Mesenchymal stem cell (in vitro differentiated cells and primary cell): ENCODE data around the gene LPP.

ENCODE experiments used
- DNase-seq: peaks from one replicate; pipeline ENCODE4 v3.0.0-alpha.2; 2013
- H2AFZ ChIP-seq: one replicate; pipeline ENCODE4 v1.6.1; 2013; ENCODE audit warnings: low read depth, mild to moderate bottlenecking, control low read depth, inconsistent platforms, low read length, moderate library complexity
- H2AK5ac ChIP-seq: 2 replicates; pipeline ENCODE4 v1.6.1; 2013; ENCODE audit warnings: low read length, moderate library complexity, mild to moderate bottlenecking, inconsistent platforms; ENCODE audit not compliant: severe bottlenecking
- H2BK120ac ChIP-seq: one replicate; pipeline ENCODE4 v1.6.1; 2013; ENCODE audit warnings: low read depth, mild to moderate bottlenecking, inconsistent platforms, low read length, moderate library complexity
- H2BK12ac ChIP-seq, 2 experiments: one replicate each; pipeline ENCODE4 v1.6.1; 2013; ENCODE audit warnings: inconsistent platforms in 2 of 2, low read length in 2 of 2, mild to moderate bottlenecking in 2 of 2, moderate library complexity in 2 of 2, control low read depth in 1 of 2
- H2BK15ac ChIP-seq: one replicate; pipeline ENCODE4 v1.6.1; 2013; ENCODE audit warnings: mild to moderate bottlenecking, low read depth, inconsistent platforms; ENCODE audit not compliant: poor library complexity, severe bottlenecking
- H2BK5ac ChIP-seq: 2 replicates; pipeline ENCODE4 v1.6.1; 2013; ENCODE audit warnings: low read depth, mild to moderate bottlenecking, low read length, control low read depth, inconsistent platforms; ENCODE audit not compliant: poor library complexity, severe bottlenecking
- H3K14ac ChIP-seq, 2 experiments: one replicate each; pipeline ENCODE4 v1.6.1; 2013; ENCODE audit warnings: inconsistent platforms in 2 of 2, low read length in 2 of 2, control low read depth in 1 of 2, mild to moderate bottlenecking in 1 of 2, moderate library complexity in 1 of 2
- H3K18ac ChIP-seq, 2 experiments: one replicate each; pipeline ENCODE4 v1.6.1; 2013; ENCODE audit warnings: inconsistent platforms in 2 of 2, low read length in 2 of 2, control low read depth in 1 of 2, low read depth in 1 of 2, mild to moderate bottlenecking in 1 of 2
- H3K23ac ChIP-seq, 2 experiments: one replicate each; pipeline ENCODE4 v1.6.1; 2013; ENCODE audit warnings: inconsistent platforms in 2 of 2, low read length in 2 of 2, mild to moderate bottlenecking in 2 of 2, moderate library complexity in 2 of 2, control low read depth in 1 of 2
- H3K27ac ChIP-seq: 2 replicates; pipeline ENCODE4 v1.5.1; 2013; ENCODE audit warnings: mild to moderate bottlenecking, moderate library complexity, low read length, control low read depth, inconsistent platforms; ENCODE audit not compliant: poor library complexity, severe bottlenecking
- H3K27me3 ChIP-seq, 2 experiments: 2 replicates each; pipeline versions ENCODE4 v1.6.1 to v1.7.0; 2013; ENCODE audit warnings: low read length in 2 of 2, mild to moderate bottlenecking in 2 of 2, moderate library complexity in 2 of 2, control low read depth in 1 of 2, inconsistent platforms in 1 of 2; ENCODE audit not compliant: control insufficient read depth in 1 of 2, insufficient read depth in 1 of 2
- H3K36me3 ChIP-seq, 2 experiments: 2 replicates each; pipeline versions ENCODE4 v1.6.1 to v1.7.0; 2013; ENCODE audit warnings: low read length in 2 of 2, control low read depth in 1 of 2, inconsistent platforms in 1 of 2, low read depth in 1 of 2, mild to moderate bottlenecking in 1 of 2; ENCODE audit not compliant: insufficient read depth in 2 of 2, control insufficient read depth in 1 of 2
- H3K4ac ChIP-seq, 2 experiments: one replicate each; pipeline ENCODE4 v1.6.1; 2013; ENCODE audit warnings: inconsistent platforms in 2 of 2, low read length in 2 of 2, mild to moderate bottlenecking in 2 of 2, moderate library complexity in 2 of 2, control low read depth in 1 of 2, low read depth in 1 of 2
- H3K4me1 ChIP-seq: 2 replicates; pipeline ENCODE4 v1.6.1; 2013; ENCODE audit warnings: low read depth, low read length, control low read depth; ENCODE audit not compliant: control insufficient read depth, insufficient read depth
- H3K4me2 ChIP-seq: 2 replicates; pipeline ENCODE4 v1.6.1; 2013; ENCODE audit warnings: low read length, mild to moderate bottlenecking, inconsistent platforms; ENCODE audit not compliant: poor library complexity, severe bottlenecking
- H3K4me3 ChIP-seq, 2 experiments: 2 replicates each; pipeline versions ENCODE4 v1.5.1 to v1.7.0; 2013; ENCODE audit warnings: low read length in 2 of 2, mild to moderate bottlenecking in 2 of 2, control low read depth in 1 of 2, low read depth in 1 of 2; ENCODE audit not compliant: insufficient read depth in 1 of 2
- H3K79me1 ChIP-seq: replicated peaks from 2 replicates; pipeline ENCODE4 v1.6.1; 2013; ENCODE audit warnings: mild to moderate bottlenecking, control low read depth, low read length, inconsistent platforms; ENCODE audit not compliant: poor library complexity, severe bottlenecking
- H3K9ac ChIP-seq: 2 replicates; pipeline ENCODE4 v1.7.0; 2013; ENCODE audit warnings: mild to moderate bottlenecking, low read length, moderate library complexity
- H3K9me3 ChIP-seq: 2 replicates; pipeline ENCODE4 v1.7.0; 2013; ENCODE audit warnings: mild to moderate bottlenecking, low read length; ENCODE audit not compliant: control insufficient read depth
- H4K8ac ChIP-seq: one replicate; pipeline ENCODE4 v1.6.1; 2013; ENCODE audit warnings: inconsistent platforms, mild to moderate bottlenecking, low read length, moderate library complexity
- H4K91ac ChIP-seq: one replicate; pipeline ENCODE4 v1.6.1; 2013; ENCODE audit warnings: mild to moderate bottlenecking, low read length, inconsistent platforms
- WGBS: methylation state at CpG from one replicate; pipeline ENCODE4 v1.1.7; 2013; ENCODE audit warnings: mixed read lengths; 5-methylcytosine and 5-hydroxymethylcytosine counted together

Gene LPP

GRCh38 chr3:188342991-188343732 is 189.2 kb downstream of the LPP start:
- Histone ChIP-seq H3K4me3 (no peak overlapping the region), H3K4ac (no peak overlapping the region), H2BK5ac (no peak overlapping the region), H2BK12ac (no peak overlapping the region), H3K79me1 (peaks cover 12% of the 10 kb centered on the region), H4K8ac (no peak overlapping the region), H3K4me2 (no peak overlapping the region), H3K18ac (no peak overlapping the region), H2BK120ac (no peak overlapping the region), H3K9me3 (no peaks in the 10 kb centered on the region), H3K27ac (no peak overlapping the region), H3K4me1 (peaks cover 7% of the 10 kb centered on the region), H2AK5ac (no peak overlapping the region), H3K23ac (no peak overlapping the region), H4K91ac (no peak overlapping the region), H3K36me3 (no peaks in the 10 kb centered on the region), H3K14ac (no peak overlapping the region), H2AFZ (no peak overlapping the region), H2BK15ac (no peak overlapping the region), H3K27me3 (no peaks in the 10 kb centered on the region), H3K9ac (no peak overlapping the region)
- WGBS: 99% methylated on average over 5 of the region's 9 CpGs
- no peak for DNase-seq

GRCh38 chr3:188343894-188344293 is 189.9 kb downstream of the LPP start:
- Histone ChIP-seq H2AK5ac (no peak overlapping the region), H4K8ac (no peak overlapping the region), H3K27ac (peak overlapping the region; percentile 8), H3K4ac (no peak overlapping the region), H2BK5ac (no peak overlapping the region), H3K9me3 (no peaks in the 10 kb centered on the region), H3K4me1 (peaks cover 7% of the 10 kb centered on the region), H3K27me3 (no peaks in the 10 kb centered on the region), H3K79me1 (peaks cover 12% of the 10 kb centered on the region), H4K91ac (no peak overlapping the region), H2BK15ac (no peak overlapping the region), H3K4me2 (no peak overlapping the region), H3K9ac (no peak overlapping the region), H3K36me3 (no peaks in the 10 kb centered on the region), H2BK12ac (no peak overlapping the region), H3K14ac (no peak overlapping the region), H3K18ac (no peak overlapping the region), H3K23ac (no peak overlapping the region), H2BK120ac (no peak overlapping the region), H3K4me3 (no peak overlapping the region), H2AFZ (no peak overlapping the region)
- 95% methylated on average over 5 of the region's 5 CpGs for WGBS
- no peak for DNase-seq

GRCh38 chr3:188345223-188345622 is 191.3 kb downstream of the LPP start:
- no peak overlapping the region for H3K14ac ChIP-seq
- no peaks in the 10 kb centered on the region for H3K36me3 ChIP-seq
- H3K4me2 ChIP-seq: no peak overlapping the region
- H2BK15ac ChIP-seq: no peak overlapping the region
- H2BK5ac ChIP-seq: peak overlapping the region; percentile 46
- H3K18ac ChIP-seq: peak overlapping the region in 1 of 2 experiments; percentile 44
- peak overlapping the region; percentile 86 for H3K27ac ChIP-seq
- H3K4ac ChIP-seq: no peak overlapping the region
- no peaks in the 10 kb centered on the region for H3K9me3 ChIP-seq
- H3K23ac ChIP-seq: no peak overlapping the region
- WGBS: 71% methylated on average over 2 of the region's 5 CpGs
- no peak overlapping the region for H4K91ac ChIP-seq
- H2BK12ac ChIP-seq: no peak overlapping the region
- H3K4me1 ChIP-seq: peaks cover 14% of the 10 kb centered on the region
- H4K8ac ChIP-seq: no peak overlapping the region
- H2AK5ac ChIP-seq: peak overlapping the region; percentile 37
- no peak overlapping the region for H2BK120ac ChIP-seq
- no peaks in the 10 kb centered on the region for H3K27me3 ChIP-seq
- peak; percentile 53 for DNase-seq
- no peak overlapping the region for H2AFZ ChIP-seq
- no peak overlapping the region for H3K4me3 ChIP-seq
- peak overlapping the region; percentile 40 for H3K9ac ChIP-seq
- H3K79me1 ChIP-seq: peaks cover 11% of the 10 kb centered on the region

GRCh38 chr3:188348435-188349244 is 194.7 kb downstream of the LPP start:
- no peak overlapping the region for H2BK5ac ChIP-seq
- no peak overlapping the region for H4K8ac ChIP-seq
- H2BK15ac ChIP-seq: no peak overlapping the region
- no peaks in the 10 kb centered on the region for H3K9me3 ChIP-seq
- H2BK120ac ChIP-seq: no peak overlapping the region
- H3K79me1 ChIP-seq: peaks cover 24% of the 10 kb centered on the region
- H3K27ac ChIP-seq: peak overlapping the region; percentile 96
- H3K27me3 ChIP-seq: no peaks in the 10 kb centered on the region
- H3K18ac ChIP-seq: no peak overlapping the region
- H3K9ac ChIP-seq: peak overlapping the region; percentile 48
- no peak overlapping the region for H3K23ac ChIP-seq
- peaks cover 11% of the 10 kb centered on the region for H3K4me1 ChIP-seq
- H2AK5ac ChIP-seq: peak overlapping the region; percentile 6
- H3K36me3 ChIP-seq: peaks cover 0 to 3% of the 10 kb centered on the region in 2 experiments
- no peak overlapping the region for H3K14ac ChIP-seq
- H2BK12ac ChIP-seq: no peak overlapping the region
- H2AFZ ChIP-seq: no peak overlapping the region
- H3K4me2 ChIP-seq: peak overlapping the region; percentile 49
- peak; percentile 86 for DNase-seq
- peak overlapping the region in 1 of 2 experiments; percentile 1 for H3K4me3 ChIP-seq
- 40% methylated on average over 8 of the region's 9 CpGs for WGBS
- no peak overlapping the region for H3K4ac ChIP-seq
- no peak overlapping the region for H4K91ac ChIP-seq
